SK-N-MC (cell line): ENCODE measurements around the gene NRXN3.

Experiments used
- DNase-seq: peaks from one replicate; pipeline ENCODE4 v3.0.0-alpha.2; 2011; ENCODE audit warnings: low read depth, low spot score
- H3K27ac ChIP-seq: fragments of 200-600 bp; sonication (generic); 2 replicates; pipeline ENCODE4 v1.5.1; 2016; ENCODE audit warnings: mixed run types
- H3K36me3 ChIP-seq: fragments of 200-600 bp; sonication (generic); 2 replicates; pipeline ENCODE4 v1.6.1; 2017; ENCODE audit warnings: antibody characterized with exemption, low read length, mixed read lengths; ENCODE audit not compliant: insufficient read depth
- H3K4me3 ChIP-seq: fragments of 200-600 bp; sonication (generic); 2 replicates; pipeline ENCODE4 v1.5.1; 2016
- H3K9ac ChIP-seq: fragments of 200-600 bp; sonication (generic); 2 replicates; pipeline ENCODE4 v1.8.0; 2017; ENCODE audit warnings: mixed run types, mixed read lengths; ENCODE audit not compliant: insufficient read length
- H3K9me3 ChIP-seq: fragments of 200-600 bp; sonication (generic); 2 replicates; pipeline ENCODE4 v1.6.1; 2017; ENCODE audit warnings: low read depth, mild to moderate bottlenecking, antibody characterized with exemption, low read length, moderate library complexity, mixed read lengths
- EZH2 ChIP-seq: fragments of 200-600 bp; sonication (generic); IDR thresholded peaks from one replicate; pipeline ENCODE4 v1.6.1; 2017; ENCODE audit warnings: antibody characterized with exemption
- FOXP2 ChIP-seq: optimal IDR thresholded peaks from 2 replicates; pipeline ENCODE3; 2011; ENCODE audit warnings: mild to moderate bottlenecking, moderate library complexity; ENCODE audit not compliant: insufficient read depth; ENCODE audit errors: extremely low read length, control extremely low read depth
- POLR2AphosphoS5 ChIP-seq: IDR thresholded peaks from 2 replicates; pipeline ENCODE4 v1.6.1; 2012; ENCODE audit warnings: mild to moderate bottlenecking, low read depth, low read length, borderline replicate concordance

The NRXN3 gene

DNA sequence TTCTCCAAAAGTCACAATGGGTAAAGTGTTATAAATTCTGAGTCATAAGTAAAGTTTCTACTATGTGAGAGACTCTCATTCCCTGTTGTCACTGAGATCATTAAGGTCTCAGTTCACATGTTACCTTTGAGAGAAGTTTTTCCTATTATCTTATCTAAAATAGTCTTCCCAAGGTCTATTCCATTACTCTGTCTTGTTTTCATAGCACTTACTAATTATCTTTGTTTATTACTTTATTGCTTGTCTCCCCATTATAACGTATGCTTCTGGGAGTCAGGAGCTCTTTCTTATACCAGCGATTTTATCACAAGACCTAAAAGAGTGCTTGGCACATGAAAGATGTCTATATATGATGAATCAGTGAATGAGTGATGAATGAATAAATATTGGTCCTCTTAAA is 1039.2 kb downstream of the NRXN3 start:
- no peak overlapping the region for H3K4me3 ChIP-seq
- TF ChIP-seq FOXP2 = no peak
- no peak for TF ChIP-seq POLR2AphosphoS5
- no peak for TF ChIP-seq EZH2
- DNase-seq = no peak
- no peak overlapping the region for H3K9ac ChIP-seq
- H3K9me3 ChIP-seq = no peaks in the 10 kb centered on the region
- no peak overlapping the region for H3K27ac ChIP-seq
- H3K36me3 ChIP-seq = no peaks in the 10 kb centered on the region

DNA sequence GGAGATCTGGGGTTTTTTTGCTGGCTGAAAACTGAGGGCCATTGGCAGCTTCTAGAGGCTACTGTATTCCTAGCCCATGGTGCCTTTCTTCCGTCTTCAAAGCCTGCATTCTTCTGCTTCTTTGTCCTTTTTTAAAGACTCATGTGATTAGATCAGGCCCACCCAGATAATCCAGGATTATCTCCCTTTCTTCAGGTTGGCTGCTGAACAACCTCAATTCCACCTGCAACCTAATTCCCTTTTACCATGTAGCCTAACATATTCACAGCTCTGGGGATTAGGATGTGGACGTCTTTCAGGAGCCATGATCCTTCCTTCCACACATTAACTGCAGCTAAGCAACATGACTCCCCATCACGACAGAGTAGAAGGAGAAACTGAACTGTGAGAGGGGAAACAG is 1055.6 kb downstream of the NRXN3 start:
- no peak for DNase-seq
- H3K36me3 ChIP-seq = no peaks in the 10 kb centered on the region
- H3K27ac ChIP-seq = no peak overlapping the region
- TF ChIP-seq POLR2AphosphoS5 (no peak), FOXP2 (no peak), EZH2 (no peak)
- no peak overlapping the region for H3K9ac ChIP-seq
- no peaks in the 10 kb centered on the region for H3K9me3 ChIP-seq
- no peak overlapping the region for H3K4me3 ChIP-seq

DNA sequence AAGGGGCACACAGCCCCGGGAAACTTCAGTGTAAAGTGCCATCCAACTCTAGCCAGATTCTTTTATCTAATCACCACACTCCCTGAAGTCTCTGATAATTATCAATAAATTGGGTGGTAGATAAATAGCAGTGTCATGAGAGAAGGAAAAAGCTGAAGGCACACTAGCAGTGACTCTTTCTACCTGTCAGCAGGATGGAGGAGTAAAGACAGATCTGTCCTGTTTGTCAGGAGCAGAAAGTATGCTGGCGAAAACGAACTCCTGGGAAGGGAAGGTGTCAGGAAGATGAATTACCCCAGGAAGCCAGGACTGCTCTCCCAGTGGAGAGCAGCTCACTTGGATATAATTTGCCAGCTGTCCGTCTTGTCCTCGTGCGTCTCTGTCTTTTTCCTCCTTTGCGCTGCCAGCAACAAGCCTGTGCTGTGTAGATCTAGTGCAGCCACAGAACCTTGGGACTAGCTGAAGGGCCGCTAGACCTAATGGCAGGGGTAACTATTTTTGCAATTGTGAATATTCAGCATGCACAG is 1059.3 kb downstream of the NRXN3 start:
- no peak overlapping the region for H3K9ac ChIP-seq
- DNase-seq = no peak
- H3K27ac ChIP-seq = no peak overlapping the region
- H3K4me3 ChIP-seq = no peak overlapping the region
- H3K9me3 ChIP-seq = no peaks in the 10 kb centered on the region
- no peak for TF ChIP-seq FOXP2
- TF ChIP-seq POLR2AphosphoS5 = no peak
- no peak for TF ChIP-seq EZH2
- no peaks in the 10 kb centered on the region for H3K36me3 ChIP-seq

DNA sequence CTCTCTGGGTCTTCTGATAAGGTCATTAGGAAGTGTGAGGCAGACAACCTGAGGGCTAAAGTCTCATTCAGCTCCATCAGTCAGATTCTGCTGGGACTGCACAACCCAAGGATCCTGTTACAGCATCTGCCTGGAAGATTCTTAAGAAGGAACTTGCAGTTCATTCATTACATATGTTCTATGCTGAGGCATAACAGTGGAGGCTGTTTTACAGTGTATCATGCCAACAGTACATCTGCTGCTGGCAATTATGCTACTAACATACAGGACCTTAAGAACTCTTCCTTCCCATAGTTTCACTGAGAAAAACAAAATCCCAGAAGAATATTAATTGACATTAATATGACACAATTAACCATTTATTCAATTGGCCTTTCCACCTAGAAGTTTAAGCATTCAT is 1072.5 kb downstream of the NRXN3 start:
- no peak for TF ChIP-seq FOXP2
- no peak for TF ChIP-seq EZH2
- TF ChIP-seq POLR2AphosphoS5 = no peak
- Histone ChIP-seq H3K4me3 (no peak overlapping the region), H3K36me3 (no peaks in the 10 kb centered on the region), H3K9ac (no peak overlapping the region), H3K27ac (no peak overlapping the region), H3K9me3 (no peaks in the 10 kb centered on the region)
- no peak for DNase-seq

DNA sequence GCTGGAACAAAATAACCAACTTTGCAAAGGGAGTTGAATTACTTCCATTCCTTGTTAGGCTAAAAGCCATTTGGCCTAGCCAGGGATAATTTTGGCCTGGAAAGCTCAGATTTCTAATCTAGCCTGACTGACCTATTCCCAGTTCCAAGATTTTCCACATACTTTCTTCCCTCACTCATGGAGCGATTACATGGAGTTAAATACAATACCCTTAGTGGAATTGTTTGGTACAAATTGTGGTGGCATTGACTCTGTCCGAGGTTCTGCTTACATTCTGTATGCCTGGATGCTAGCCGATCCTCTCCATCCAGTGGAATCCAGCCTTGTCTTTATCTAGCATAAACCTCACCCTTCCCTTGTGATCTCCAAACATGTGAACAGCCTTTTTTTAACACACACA is 1076.0 kb downstream of the NRXN3 start:
- no peak for TF ChIP-seq EZH2
- no peak for TF ChIP-seq POLR2AphosphoS5
- TF ChIP-seq FOXP2 = no peak

DNA sequence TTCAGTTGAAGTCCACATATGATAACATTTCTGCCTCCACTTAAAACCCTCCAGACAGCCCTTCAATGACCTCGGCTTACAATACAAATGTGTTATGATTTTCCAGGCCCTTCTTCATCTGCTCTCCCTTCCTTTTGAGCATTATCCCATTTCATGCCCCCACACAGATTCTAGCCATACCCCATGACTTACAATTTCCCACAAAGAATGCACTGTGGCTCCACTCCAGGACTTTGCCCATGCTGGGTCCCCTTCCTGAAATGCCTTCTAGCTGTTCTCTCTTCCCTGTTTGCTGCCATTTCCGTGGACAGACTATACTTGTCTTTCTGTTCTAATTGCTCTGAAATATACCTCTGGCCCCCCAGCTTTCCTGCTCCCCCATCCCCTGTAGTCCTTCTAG is 1078.0 kb downstream of the NRXN3 start:
- Histone ChIP-seq H3K4me3 (no peak overlapping the region), H3K9me3 (no peaks in the 10 kb centered on the region), H3K27ac (no peak overlapping the region), H3K36me3 (no peaks in the 10 kb centered on the region), H3K9ac (no peak overlapping the region)
- TF ChIP-seq FOXP2 = no peak
- TF ChIP-seq POLR2AphosphoS5 = no peak
- no peak for TF ChIP-seq EZH2
- DNase-seq = no peak

More for the DNA sequence above, 1076.0 kb downstream of the NRXN3 start:
- Histone ChIP-seq H3K9me3 (no peaks in the 10 kb centered on the region), H3K4me3 (no peak overlapping the region), H3K27ac (no peak overlapping the region), H3K36me3 (no peaks in the 10 kb centered on the region), H3K9ac (no peak overlapping the region)
- no peak for DNase-seq

DNA sequence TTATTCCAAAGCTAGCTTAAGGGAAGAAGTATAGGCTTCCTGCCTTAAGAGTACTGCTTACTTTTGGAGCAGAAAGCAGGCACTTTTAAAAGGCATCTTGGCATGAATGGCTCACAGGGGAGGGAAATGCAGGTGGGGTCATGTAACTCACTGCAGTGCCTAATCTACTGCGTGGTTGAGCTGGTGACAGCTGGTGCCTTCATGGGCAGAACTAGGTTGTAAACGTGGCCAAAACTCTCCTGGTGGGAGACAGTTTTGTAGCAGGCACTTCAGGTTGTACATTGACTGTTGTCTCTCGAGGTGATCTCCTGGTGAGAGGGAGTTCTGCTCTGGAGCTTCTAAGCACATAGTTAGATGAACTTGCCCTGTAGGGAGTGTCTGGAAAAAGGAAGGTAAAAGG is 1078.6 kb downstream of the NRXN3 start:
- Histone ChIP-seq H3K36me3 (no peaks in the 10 kb centered on the region), H3K9ac (no peak overlapping the region), H3K27ac (no peak overlapping the region), H3K4me3 (no peak overlapping the region), H3K9me3 (no peaks in the 10 kb centered on the region)
- DNase-seq = no peak
- TF ChIP-seq EZH2 = no peak

DNA sequence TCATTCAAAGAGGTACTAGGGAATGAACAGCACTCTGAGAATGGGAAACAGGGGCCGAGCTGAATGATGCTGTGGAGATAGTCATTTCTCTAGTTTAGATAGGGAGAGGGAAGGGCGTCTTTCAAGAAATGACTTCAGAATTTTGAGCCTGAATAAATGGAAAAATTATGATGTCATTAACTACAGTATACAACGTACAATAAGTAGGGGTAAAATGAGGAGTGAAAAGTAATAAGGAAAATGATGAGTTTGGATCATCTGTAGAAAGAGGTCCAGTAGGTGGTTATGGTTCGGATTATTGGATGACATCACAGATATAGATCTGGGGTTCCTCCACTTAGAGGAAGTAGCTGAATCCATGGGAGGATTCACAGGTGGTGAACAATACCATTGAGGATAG is 1081.1 kb downstream of the NRXN3 start:
- TF ChIP-seq EZH2 (no peak), POLR2AphosphoS5 (no peak), FOXP2 (no peak)
- no peak for DNase-seq
- Histone ChIP-seq H3K36me3 (no peaks in the 10 kb centered on the region), H3K4me3 (no peak overlapping the region), H3K9ac (no peak overlapping the region), H3K9me3 (no peaks in the 10 kb centered on the region), H3K27ac (no peak overlapping the region)

DNA sequence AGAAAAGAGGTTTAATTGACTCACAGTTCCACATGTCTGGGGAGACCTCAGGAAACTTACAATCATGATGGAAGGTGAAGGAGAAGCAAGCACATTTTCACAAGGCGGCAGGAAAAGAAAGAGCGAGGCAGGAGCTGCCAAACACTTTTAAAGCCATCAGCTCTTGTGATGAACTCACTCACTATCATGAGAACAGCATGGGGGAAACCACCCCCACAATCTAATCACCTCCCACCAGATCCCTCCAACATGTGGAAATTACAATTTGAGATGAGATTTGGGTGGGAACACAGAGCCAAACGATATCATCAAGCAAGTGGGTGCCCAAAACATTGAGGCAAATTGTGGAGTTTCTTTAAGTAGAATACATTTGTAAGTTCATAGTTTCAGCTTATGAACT is 1083.4 kb downstream of the NRXN3 start:
- Histone ChIP-seq H3K9me3 (no peaks in the 10 kb centered on the region), H3K4me3 (no peak overlapping the region)
- TF ChIP-seq EZH2 = no peak
- TF ChIP-seq FOXP2 = no peak
- TF ChIP-seq POLR2AphosphoS5 = no peak

More for the DNA sequence above, 1083.4 kb downstream of the NRXN3 start:
- no peak overlapping the region for H3K27ac ChIP-seq
- H3K9ac ChIP-seq = no peak overlapping the region
- no peak for DNase-seq
- no peaks in the 10 kb centered on the region for H3K36me3 ChIP-seq
